HG02610 (cell line): ENCODE data around the gene KCNJ8.
"Not testable (repeated sequence)": the region's sequence is repeated elsewhere in the genome, so short reads cannot be mapped to it uniquely, and the experiment has no call there.

Experiments used
- ATAC-seq: cut with Tn5 transposase; IDR thresholded peaks from one replicate; pipeline ENCODE4 v1.9.1; 2021; ENCODE audit warnings: mild to moderate bottlenecking, moderate library complexity; ENCODE audit not compliant: unreplicated experiment

Gene KCNJ8

DNA sequence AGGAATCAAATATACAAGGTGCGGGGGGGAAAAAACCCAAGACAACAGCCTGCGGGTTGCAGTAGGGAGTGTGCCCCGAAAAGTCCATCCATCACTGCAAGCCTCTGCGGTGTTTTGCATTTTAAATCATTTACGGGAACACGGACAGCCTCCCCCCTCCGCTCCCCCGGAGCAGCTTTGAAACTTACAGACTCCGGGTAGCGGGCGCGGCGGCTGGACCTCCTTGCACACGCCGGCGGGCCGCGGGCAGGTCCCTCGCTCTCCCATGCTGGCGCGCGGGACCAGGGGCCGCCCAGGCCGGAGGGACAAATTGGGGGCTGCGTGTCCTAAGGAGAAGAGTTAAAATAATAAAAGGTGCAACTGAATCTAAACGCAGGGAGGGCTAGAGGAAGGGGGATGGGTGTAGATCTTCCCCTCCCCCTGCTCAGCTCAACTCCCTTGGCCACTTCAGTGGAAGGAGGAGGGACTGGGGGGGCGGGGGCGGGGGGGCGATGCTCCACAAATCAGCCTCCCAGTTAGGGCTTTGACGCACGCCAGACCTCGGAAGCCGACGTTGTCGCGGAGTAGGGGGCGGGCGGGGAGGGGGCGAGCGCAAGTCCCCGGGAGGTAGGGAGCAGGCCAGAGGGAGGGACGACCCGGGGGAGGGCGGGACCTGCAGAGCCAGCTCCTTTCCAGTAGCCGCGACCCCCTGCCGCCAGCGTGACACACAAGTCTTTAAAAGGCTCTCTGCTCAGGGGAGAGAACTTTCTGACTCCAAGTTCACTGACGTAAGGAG lies at the start of gene KCNJ8:
TSS of gene KCNJ8 (minus strand) at position 349 of the 775 bp plus-strand sequence. CDS start 1,090 bp downstream, outside the sequence.
- ATAC-seq = no peak

DNA sequence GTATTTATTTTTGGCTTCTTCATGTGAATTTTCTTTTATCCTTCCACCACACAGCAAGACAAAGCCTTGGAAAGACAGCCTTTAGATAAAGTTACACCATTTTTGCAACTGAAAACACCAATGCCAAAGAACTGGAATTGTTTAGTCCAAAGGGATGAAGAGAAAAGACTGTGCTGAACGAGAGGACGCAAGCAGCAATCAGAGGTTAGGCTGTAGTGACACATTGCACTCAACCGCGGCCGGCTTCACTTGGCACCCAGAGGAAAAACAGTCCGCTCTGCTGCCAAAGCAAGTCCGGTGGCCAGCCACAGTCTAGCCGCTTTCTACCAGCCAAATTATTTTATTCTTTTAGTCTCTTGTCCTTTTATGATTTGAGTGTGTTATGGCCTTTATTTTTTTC lies 49.1 kb upstream of the KCNJ8 start:
- no peak for ATAC-seq

DNA sequence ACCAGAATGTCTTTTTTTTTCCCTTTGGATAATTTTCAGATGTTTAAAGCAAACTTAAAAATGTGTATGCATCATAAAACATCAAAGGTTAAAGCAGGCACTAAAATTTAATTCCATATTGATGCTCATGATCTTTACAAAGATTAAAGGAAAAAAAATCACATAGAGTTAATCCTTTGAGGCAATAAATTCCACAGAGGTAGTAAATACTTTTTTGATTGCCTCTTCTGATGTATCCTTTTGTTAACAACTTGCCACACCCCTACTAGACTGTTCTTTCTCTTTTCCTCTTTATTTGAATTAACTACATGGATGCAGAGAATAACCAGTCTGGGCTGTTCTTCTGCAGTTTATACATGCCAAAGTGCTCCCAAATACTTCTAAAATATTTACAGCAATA lies 45.2 kb upstream of the KCNJ8 start:
- ATAC-seq = no peak

DNA sequence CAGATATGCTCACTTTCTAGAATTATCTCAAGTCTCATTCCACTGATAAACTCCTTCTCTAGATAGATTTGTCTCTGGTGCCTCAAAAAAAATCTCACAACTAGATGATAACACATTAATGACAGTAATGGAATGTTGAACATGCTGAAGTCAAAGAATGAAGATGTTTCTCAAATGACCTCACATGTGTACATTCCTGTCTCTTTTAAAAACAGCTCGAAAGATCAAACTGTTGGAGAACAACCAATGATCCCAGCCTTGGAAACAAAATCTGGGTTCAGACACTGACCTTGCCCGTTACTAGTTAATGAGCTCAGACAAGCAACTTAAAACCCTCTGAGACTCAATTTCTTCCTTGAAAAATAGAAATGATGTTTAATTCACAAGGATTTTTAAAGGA lies 44.7 kb upstream of the KCNJ8 start:
- no peak for ATAC-seq

DNA sequence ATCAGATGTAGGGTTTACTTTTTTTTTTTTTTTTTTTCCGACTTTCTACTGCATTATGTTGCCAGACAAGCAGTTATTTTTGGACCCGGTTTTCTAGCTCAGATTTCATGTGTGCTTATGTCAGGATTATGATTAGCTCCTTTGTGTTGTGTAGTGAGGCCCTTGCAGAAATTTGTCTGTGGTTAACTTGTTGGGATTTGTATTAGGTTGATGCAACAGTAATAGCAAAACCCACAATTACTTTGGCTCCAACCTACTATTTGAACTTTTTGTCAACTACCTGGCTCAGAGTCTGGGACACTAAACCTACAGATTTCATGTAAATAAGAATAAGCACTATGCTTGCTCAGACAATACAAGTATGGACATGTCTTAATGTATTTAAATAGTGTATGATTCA lies 44.1 kb upstream of the KCNJ8 start:
- ATAC-seq = no peak

DNA sequence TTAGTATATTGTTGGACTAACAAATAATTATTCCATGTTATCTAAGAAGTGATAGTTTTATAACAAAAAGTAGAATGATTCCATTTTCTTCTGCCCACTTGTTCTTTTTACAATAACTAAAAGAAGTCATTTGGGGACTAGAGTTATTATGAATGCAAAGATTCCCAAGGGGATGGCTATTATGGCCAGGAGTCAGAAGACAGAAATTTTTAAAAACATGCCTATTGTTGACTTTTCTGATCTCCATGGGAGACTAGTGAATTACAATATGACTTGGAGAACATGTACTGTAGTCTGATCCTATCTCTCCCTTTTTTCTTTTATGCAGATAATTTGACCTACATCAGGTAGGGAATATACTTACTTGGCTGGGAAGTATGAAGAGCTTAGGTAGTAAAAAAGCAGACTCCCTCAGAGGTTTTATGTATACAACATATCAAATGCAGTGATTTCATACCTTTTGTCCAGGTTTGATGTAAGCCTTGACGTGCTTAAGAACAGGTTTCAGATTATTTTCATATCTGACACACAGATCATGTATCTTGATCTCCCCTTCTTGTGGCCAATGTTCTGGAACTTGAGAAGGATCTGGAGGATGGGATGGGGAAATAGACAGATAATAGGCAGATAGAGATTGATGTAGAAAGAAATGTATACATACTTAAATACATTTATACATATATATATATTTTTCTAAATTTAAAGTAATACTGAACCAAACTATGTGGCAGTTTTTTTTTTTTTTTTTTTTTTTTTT lies 41.0 kb upstream of the KCNJ8 start:
- ATAC-seq = no peak

DNA sequence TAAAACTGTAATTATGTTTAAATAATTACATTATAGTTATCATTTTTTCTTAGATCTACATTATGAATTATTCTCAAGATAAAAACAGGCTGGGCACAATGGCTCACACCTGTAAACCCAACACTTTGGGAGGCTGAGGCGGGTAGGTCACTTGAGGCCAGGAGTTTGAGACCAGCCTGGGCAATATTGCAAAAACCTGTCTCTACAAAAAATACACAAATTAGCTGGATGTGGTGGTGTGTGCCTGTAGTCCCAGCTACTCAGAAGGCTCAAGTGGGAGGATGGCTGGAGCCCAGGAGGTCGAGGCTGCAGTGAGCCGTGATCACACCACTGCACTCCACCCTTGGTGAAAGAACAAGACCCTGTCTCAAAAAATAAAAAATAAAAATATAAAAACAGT lies 40.3 kb upstream of the KCNJ8 start:
- ATAC-seq = no peak

DNA sequence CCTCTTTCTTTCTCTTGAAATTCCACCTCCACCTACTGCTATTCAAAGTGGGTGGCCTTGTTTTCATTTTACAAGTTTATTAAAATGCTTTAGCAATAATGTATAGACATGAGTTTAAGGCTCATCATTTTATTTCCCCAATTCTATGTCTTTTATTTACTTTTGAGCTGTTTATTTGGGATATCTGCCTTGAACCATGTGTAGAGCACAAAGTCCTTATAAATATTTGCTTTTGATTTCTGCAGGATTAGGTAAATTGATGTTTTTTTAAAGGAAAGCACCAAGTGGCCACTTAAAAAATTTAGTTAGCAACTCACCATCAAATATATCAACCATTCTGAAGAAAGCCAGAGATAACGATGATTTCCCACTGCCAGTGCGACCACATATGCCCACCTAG lies 39.8 kb upstream of the KCNJ8 start:
- no peak for ATAC-seq

DNA sequence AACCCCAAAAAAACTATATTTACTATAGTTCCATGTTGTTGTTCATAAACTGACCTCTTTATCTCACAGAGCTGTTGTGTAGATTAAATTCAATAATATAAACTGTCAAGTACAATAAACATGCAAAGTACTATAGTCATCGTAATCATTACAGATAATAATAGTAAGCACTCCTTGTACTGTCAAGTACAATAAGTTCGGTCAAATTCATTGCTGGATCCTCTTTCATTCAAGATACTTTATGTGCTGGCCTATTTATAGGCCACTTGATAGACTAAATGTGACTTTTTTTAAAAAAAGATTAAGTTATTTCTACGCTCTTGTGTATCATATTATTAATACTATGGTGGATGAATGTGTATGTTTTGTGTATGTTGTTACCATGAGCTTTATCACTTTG lies 39.2 kb upstream of the KCNJ8 start:
- no peak for ATAC-seq

DNA sequence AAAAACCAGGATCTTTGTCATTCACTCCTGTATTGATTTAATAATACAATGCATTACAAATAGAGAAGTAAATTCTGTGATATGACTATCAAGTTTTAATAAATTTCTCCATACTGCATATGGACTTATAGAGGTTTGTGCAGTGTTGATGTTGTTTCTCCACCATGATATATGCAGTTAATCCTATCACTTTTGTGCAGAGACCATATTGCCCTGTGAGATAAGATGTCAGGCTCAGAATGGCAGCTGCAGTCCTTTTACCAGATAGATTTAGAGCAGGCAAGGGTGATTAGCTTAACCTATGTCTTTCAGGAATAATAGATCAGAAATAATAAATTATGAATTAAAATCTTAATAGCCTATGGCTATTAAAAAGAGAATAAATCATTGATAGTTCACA lies 38.6 kb upstream of the KCNJ8 start:
- no peak for ATAC-seq

DNA sequence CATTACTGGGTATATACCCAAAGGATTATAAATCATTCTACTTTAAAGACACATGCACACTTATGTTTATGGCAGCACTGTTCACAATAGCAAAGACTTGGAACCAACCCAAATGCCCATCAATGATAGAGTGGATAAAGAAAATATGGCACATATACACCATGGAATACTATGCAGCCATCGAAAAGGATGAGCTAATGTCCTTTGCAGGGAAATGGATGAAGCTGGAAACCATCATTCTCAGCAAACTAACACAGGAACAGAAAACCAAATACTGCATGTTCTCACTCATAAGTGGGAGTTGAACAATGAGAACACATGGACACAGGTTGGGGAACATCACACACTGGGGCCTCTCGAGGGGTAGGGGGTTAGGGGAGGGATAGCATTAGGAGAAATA lies 37.8 kb upstream of the KCNJ8 start:
- not testable (repeated sequence) for ATAC-seq

DNA sequence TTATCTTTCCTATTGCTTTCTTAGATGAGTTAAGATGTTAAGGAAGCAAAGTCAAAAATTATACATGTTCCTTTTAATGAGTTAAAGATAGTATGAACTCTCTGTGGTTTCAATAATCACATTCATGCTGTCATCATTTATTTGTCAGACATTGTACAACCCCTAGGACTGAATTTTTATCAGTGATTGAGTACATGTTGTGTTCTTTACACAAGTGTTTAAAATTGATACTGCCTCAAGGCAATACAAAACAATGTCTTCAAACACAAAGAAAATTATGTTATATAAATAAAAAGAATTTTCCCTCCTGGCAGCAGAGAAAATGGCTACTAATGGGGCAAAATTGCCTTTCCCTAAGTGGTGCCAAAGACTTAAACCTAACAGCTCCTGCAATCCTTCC lies 34.6 kb upstream of the KCNJ8 start:
- ATAC-seq = no peak

DNA sequence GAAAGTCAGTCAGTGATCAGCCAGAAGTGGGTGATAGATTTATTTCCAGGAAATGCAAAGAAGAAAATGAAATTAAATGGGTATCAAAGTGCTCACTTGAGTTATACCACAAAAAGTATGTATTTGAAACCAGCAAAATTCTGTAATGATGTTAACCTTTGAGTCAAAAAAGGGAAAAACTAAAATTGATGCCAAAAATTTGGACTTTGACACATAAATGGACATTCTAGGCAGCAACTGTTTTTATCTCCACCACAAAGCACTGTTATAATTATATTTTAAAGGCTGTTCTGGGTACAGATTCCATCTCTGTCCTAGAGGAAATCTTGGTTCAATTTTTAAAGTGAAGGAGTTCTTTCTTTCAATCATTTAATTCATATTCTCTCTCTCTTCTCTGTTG lies 31.7 kb upstream of the KCNJ8 start:
- ATAC-seq = no peak

DNA sequence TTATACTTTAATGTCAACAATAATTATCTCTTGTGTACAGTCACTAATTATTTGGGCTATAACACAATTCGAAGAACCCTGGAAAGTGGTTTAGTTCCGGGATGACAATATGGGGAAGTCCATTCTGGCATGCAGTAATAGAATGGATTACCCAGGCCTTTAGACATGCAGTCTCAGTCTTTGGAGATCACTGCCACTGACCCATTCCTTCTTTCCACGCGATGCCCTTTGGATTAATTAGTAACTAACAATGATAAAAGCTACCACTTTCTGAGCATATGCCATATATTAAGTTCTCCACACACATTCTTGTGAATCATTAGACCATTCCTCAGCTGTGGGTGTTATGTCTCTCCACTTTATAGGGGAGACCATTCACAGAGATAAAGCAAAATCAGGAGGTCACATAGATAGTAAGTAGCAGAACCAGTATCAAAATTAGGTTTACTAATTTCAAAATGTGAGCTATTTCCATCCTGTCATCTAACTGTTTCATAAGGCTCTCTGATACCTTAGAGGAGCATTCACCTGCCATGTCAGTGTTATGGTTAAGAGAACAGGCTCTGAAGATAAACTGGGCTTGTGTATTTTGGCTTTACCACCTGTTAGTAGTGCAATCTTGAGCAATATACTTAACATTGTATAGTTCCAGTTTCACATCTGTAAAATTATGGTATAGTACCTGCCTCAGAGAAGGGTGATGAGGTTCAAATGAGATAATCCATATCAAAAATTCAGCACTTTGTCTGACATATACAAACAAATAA lies 27.2 kb upstream of the KCNJ8 start:
- ATAC-seq = no peak

DNA sequence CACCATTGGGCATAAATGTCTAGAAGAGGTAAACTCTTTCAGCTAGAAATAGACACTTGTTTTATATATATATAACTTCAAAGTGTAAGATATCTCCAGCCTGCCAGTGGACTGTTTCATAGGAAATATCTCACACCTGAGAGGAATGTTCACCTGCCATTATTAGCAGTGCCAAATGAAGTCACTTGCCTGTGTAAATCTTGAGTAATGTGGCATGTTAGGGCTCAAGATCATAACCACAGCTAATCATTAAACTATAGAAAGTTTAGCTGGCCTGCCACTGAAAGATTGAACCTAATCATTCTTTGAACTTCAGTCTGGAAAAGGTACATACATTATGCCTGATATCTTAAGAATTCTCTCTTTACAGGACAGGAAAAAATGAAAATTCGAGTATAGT lies 25.5 kb upstream of the KCNJ8 start:
- ATAC-seq = no peak

DNA sequence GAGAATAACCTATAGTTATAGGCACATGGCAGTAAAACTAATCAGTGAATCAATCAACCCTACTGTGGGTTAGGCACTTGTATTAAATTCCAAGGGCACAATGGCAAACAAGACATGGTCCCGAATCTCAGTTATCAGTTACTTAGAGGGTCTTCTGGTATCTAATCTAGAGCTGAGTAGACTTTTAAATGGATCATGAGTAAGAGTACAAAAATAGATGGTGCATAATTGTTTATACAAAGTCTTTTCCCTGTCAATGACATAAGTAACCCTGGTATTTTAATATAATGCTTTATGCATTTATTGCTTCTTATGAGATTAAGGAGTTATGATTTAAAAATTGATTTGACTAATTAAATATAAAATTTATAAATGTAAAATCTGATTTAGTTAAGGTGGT lies 23.0 kb upstream of the KCNJ8 start:
- ATAC-seq = no peak

DNA sequence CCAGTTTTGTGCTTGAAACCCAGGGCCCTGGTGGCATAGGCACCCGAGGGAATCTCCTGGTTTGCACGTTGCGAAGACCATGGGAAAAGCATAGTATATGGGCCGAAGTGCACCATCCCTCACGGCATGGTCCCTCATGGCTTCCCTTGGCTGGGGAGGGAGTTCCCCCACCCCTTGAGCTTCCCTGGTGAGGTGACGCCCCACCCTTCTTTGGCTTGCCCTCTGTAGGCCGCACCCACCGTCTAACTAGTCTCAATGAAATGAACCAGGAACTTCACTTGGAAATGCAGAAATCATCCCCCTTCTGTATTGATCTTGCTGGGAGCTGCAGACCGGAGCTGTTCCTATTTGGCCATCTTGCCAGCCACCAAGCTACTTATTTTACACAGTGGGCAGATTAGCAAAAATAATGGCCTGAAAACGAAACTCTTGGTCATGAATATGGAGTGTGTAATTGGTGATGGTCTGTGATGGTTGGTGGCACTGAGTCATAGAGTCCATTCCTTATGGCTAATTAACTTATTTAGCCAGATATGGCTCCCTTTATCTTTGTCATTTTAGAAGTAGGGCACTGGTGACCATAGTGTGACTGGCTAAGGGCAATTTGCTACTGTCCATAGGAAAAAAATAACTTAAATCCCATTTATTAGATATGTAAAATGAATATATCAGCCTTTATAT lies 21.3 kb upstream of the KCNJ8 start:
- no peak for ATAC-seq

DNA sequence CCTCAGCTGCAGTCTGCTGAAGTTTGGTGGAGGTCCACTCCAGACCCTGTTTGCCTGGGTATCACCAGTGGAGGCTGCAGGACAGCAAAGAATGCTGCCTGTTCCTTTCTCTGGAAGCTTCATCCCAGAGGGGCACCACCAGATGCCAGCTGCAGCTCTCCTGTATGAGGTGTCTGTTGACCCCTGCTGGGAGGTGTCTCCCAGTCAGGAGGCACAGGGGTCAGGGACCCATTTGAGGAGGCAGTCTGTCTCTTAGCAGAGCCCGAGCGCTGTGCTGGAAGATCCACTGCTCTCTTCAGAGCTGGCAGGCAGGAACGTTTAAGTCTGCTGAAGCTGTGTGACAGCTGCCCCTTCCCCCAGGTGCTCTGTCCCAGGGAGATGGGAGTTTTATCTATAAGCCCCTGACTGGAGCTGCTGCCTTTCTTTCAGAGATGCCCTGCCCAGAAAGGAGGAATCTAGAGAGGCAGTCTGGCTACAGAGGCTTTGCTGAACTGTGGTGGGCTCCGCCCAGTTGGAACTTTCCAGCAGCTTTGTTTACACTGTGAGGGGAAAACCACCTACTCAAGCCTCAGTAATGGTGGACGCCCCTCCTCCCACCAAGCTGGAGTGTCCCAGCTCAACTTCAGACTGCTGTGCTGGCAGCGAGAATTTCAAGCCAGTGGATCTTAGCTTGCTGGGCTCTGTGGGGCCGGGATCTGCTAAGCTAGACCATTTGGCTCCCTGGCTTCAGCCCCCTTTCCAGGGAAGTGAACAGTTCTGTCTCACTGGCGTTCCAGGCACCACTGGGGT lies 20.5 kb upstream of the KCNJ8 start:
- ATAC-seq = not testable (repeated sequence)

DNA sequence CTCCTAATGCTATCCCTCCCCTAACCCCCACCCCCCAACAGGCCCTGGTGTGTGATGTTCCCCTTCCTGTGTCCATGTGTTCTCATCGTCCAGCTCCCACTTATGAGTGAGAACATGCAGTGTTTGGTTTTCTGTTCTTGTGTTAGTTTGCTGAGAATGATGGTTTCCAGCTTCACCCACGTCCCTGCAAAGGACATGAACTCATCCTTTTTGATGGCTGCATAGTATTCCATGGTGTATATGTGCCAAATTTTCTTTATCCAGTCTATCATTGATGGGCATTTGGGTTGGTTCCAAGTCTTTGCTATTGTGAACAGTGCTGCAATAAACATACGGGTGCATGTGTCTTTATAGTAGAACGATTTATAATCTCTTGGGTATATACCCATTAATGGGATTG lies 15.2 kb upstream of the KCNJ8 start:
- not testable (repeated sequence) for ATAC-seq
